ENCODE data around the gene CDCA7L. TPM values are rescaled to one million over a fixed set of nuclear protein-coding genes. Genes with fewer than 3 reads are reported as not detected.
"Not testable (repeated sequence)": the region's sequence is repeated elsewhere in the genome, so short reads cannot be mapped to it uniquely, and the experiment has no call there.

CDCA7L gene
- total RNA-seq, 2 experiments from 2014 or later, result 62.5 to 70.4 TPM

GRCh38 chr7:21941611-21942141 lies 4.0 kb downstream of the CDCA7L start:
- Mint-ChIP-seq H3K27ac (no peak overlapping the region), H3K4me1 (ENCODE audit: low read depth) (peaks cover 67% of the 10 kb centered on the region), H3K4me3 (no peak overlapping the region), H3K27me3 (peaks cover 3% of the 10 kb centered on the region), H3K9me3 (no peaks in the 10 kb centered on the region), H3K36me3 (peaks cover 19% of the 10 kb centered on the region)
- ChIA-PET CTCF (no interaction called here), POLR2A (no interaction called here)
- DNase-seq, result no peak
- intact Hi-C loops (cut with micrococcal nuclease), result loop anchor here (10.0 kb wide), 2 partner anchors 143 to 1073 kb away; partner anchors contain the start of gene HYCC1

- DNase-seq, result no peak
- no peaks in the 10 kb centered on the region for H3K27me3 Mint-ChIP-seq
- H3K4me3 Mint-ChIP-seq, result peak overlapping the region; percentile 23
- H3K27ac Mint-ChIP-seq, result peak overlapping the region; percentile 85
- no peaks in the 10 kb centered on the region for H3K9me3 Mint-ChIP-seq
- intact Hi-C loops (cut with micrococcal nuclease), result loop anchor here (1.0 to 10.0 kb wide), 8 partner anchors 145 to 1075 kb away; partner anchors contain the start of gene HYCC1
- ChIA-PET CTCF (interaction anchor here (1.0 to 1.4 kb wide), 2 partner anchors 11 to 61 kb away, joined by 3 to 4 read pairs; no protein-coding TSS in a partner anchor), POLR2A (interaction anchor here (0.6 to 1.7 kb wide), 3 partner anchors 25 to 1701 kb away, joined by 3 to 7 read pairs (median 4); no protein-coding TSS in a partner anchor)
- peaks cover 61% of the 10 kb centered on the region for H3K4me1 Mint-ChIP-seq (ENCODE audit: low read depth)
- H3K36me3 Mint-ChIP-seq, result peaks cover 24% of the 10 kb centered on the region
These were observed 5.8 kb downstream of the CDCA7L start for GRCh38 chr7:21939858-21940372.

GRCh38 chr7:21939136-21939857 lies 6.4 kb downstream of the CDCA7L start:
- CTCF ChIA-PET, result interaction anchor here (0.6 to 1.4 kb wide), 2 partner anchors 11 to 542 kb away, joined by 4 read pairs; no protein-coding TSS in a partner anchor

GRCh38 chr7:21938463-21938862 lies 7.2 kb downstream of the CDCA7L start:
- no peaks in the 10 kb centered on the region for H3K27me3 Mint-ChIP-seq
- peaks cover 31% of the 10 kb centered on the region for H3K36me3 Mint-ChIP-seq
- H3K4me3 Mint-ChIP-seq, result no peak overlapping the region
- intact Hi-C loops (cut with micrococcal nuclease), result loop anchor here (2.0 to 5.0 kb wide), 2 partner anchors 509 to 574 kb away; no protein-coding TSS in a partner anchor
- peaks cover 2% of the 10 kb centered on the region for H3K9me3 Mint-ChIP-seq
- ChIA-PET CTCF (interaction anchor here (0.6 kb wide), 1 partner anchor 541 kb away, joined by 4 read pairs; no protein-coding TSS in a partner anchor), POLR2A (interaction anchor here (1.0 to 1.7 kb wide), 2 partner anchors 145 to 600 kb away, joined by 3 to 4 read pairs; no protein-coding TSS in a partner anchor)
- no peak for DNase-seq
- peak overlapping the region; percentile 85 for H3K27ac Mint-ChIP-seq
- H3K4me1 Mint-ChIP-seq (ENCODE audit: low read depth), result peaks cover 58% of the 10 kb centered on the region

More at GRCh38 chr7:21939136-21939857, 6.4 kb downstream of the CDCA7L start:
- H3K4me3 Mint-ChIP-seq, result peak overlapping the region; percentile 23
- DNase-seq, result peak; percentile 82
- intact Hi-C loops (cut with micrococcal nuclease), result loop anchor here (1.0 to 5.0 kb wide), 6 partner anchors 508 to 946 kb away; no protein-coding TSS in a partner anchor
- H3K9me3 Mint-ChIP-seq, result peaks cover 2% of the 10 kb centered on the region
- no peaks in the 10 kb centered on the region for H3K27me3 Mint-ChIP-seq
- peaks cover 28% of the 10 kb centered on the region for H3K36me3 Mint-ChIP-seq
- POLR2A ChIA-PET, result interaction anchor here (0.6 to 1.7 kb wide), 4 partner anchors 25 to 1700 kb away, joined by 3 to 7 read pairs (median 4); no protein-coding TSS in a partner anchor
- H3K27ac Mint-ChIP-seq, result peak overlapping the region; percentile 85
- peaks cover 59% of the 10 kb centered on the region for H3K4me1 Mint-ChIP-seq (ENCODE audit: low read depth)

DNA sequence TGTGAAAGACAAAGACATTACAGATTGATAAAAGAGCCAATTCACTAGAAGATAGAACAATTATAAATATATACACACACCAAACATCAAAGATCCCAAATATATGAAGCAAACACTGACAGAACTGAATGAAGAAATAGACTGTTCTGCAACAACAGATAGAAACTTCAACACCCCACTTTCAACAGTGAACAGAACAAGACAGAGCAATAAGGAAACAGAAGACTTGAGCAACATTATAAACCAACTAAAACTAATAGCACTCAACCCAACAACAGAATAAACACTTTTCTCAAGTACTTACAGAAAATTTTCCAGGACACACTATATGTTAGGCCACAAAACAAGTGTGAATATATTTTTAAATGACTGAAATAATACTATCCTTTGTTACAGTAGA lies 10.9 kb downstream of the CDCA7L start:
- Mint-ChIP-seq H3K4me1 (ENCODE audit: low read depth) (peaks cover 30% of the 10 kb centered on the region), H3K36me3 (peaks cover 47% of the 10 kb centered on the region), H3K27me3 (peaks cover 4% of the 10 kb centered on the region), H3K9me3 (peaks cover 12% of the 10 kb centered on the region), H3K27ac (no peak overlapping the region), H3K4me3 (no peak overlapping the region)
- CTCF ChIA-PET, result no interaction called here
- POLR2A ChIA-PET, result no interaction called here
- no peak for DNase-seq
- intact Hi-C loops (cut with micrococcal nuclease), result loop anchor here (5.0 kb wide), 1 partner anchor 512 kb away; no protein-coding TSS in a partner anchor

- H3K27me3 Mint-ChIP-seq; POLR2A ChIA-PET; intact Hi-C loops (cut with micrococcal nuclease); H3K4me3 Mint-ChIP-seq; H3K27ac Mint-ChIP-seq; DNase-seq: not testable (repeated sequence)
- Mint-ChIP-seq H3K9me3 (peaks cover 23% of the 10 kb centered on the region), H3K36me3 (peaks cover 49% of the 10 kb centered on the region), H3K4me1 (ENCODE audit: low read depth) (peaks cover 17% of the 10 kb centered on the region)
- CTCF ChIA-PET, result interaction anchor here (0.7 kb wide), 1 partner anchor 1425 kb away, joined by 3 read pairs; no protein-coding TSS in a partner anchor
These were observed 12.4 kb downstream of the CDCA7L start for GRCh38 chr7:21933293-21933692.

DNA sequence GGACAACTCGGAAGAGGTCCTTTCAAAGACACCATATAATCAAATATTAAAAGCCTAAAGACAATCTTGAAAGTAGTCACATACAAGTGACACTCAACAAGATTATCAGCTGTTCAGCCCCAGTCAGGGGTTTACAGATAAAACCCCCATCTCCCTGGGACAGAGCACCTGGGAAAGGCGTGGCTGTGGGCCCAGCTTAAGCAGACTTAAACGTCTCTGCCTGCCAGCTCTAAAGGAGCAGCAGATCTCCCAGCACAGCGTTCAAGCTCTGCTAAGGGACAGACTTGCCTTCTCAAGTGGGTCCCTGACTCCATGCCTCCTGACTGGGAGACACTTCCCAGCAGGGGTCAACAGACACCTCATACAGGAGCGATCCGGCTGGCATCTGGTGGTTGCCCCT lies 18.0 kb downstream of the CDCA7L start:
- Mint-ChIP-seq H3K4me3 (no peak overlapping the region), H3K4me1 (ENCODE audit: low read depth) (peaks cover 8% of the 10 kb centered on the region), H3K9me3 (peaks cover 22% of the 10 kb centered on the region), H3K36me3 (peaks cover 32% of the 10 kb centered on the region), H3K27me3 (peaks cover 4% of the 10 kb centered on the region), H3K27ac (no peak overlapping the region)
- CTCF ChIA-PET, result no interaction called here
- no peak for DNase-seq
- POLR2A ChIA-PET, result no interaction called here
- intact Hi-C loops (cut with micrococcal nuclease), result no loop called here

GRCh38 chr7:21926448-21926847 lies 19.3 kb downstream of the CDCA7L start:
- H3K36me3 Mint-ChIP-seq, result peaks cover 28% of the 10 kb centered on the region
- H3K4me3 Mint-ChIP-seq, result no peak overlapping the region
- POLR2A ChIA-PET, result interaction anchor here (0.9 kb wide), 1 partner anchor 19 kb away, joined by 5 read pairs; the partner anchor contains the start of gene CDCA7L
- intact Hi-C loops (cut with micrococcal nuclease), result no loop called here
- peaks cover 8% of the 10 kb centered on the region for H3K4me1 Mint-ChIP-seq (ENCODE audit: low read depth)
- H3K9me3 Mint-ChIP-seq, result peaks cover 22% of the 10 kb centered on the region
- CTCF ChIA-PET, result interaction anchor here (1.1 kb wide), 1 partner anchor 74 kb away, joined by 3 read pairs; no protein-coding TSS in a partner anchor
- H3K27ac Mint-ChIP-seq, result no peak overlapping the region
- no peak for DNase-seq
- H3K27me3 Mint-ChIP-seq, result peaks cover 4% of the 10 kb centered on the region

DNA sequence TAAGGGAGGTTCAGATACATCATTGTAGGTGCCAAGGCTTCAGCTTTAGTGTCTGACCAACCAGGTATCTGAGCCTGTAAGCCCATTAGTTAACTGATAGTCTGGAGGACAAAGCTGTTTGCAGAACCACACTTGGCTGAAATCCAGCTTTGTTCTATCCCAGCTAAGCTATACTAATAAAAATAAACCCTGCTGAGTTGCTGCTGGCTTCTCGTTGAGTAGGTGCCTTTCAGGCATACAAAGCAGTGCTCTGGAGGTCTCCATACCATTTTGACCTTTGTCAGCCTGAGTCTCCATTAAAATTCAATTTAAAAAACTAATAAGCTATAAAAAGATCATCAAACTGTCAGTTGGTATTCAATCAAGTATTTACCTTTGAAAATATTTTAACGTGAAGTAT lies 22.0 kb downstream of the CDCA7L start:
- intact Hi-C loops (cut with micrococcal nuclease), result no loop called here
- peaks cover 15% of the 10 kb centered on the region for H3K36me3 Mint-ChIP-seq
- peaks cover 2% of the 10 kb centered on the region for H3K4me1 Mint-ChIP-seq (ENCODE audit: low read depth)
- no peak for DNase-seq
- H3K9me3 Mint-ChIP-seq, result peaks cover 3% of the 10 kb centered on the region
- ChIA-PET CTCF (no interaction called here), POLR2A (no interaction called here)
- no peak overlapping the region for H3K4me3 Mint-ChIP-seq
- H3K27ac Mint-ChIP-seq, result no peak overlapping the region
- H3K27me3 Mint-ChIP-seq, result no peaks in the 10 kb centered on the region

DNA sequence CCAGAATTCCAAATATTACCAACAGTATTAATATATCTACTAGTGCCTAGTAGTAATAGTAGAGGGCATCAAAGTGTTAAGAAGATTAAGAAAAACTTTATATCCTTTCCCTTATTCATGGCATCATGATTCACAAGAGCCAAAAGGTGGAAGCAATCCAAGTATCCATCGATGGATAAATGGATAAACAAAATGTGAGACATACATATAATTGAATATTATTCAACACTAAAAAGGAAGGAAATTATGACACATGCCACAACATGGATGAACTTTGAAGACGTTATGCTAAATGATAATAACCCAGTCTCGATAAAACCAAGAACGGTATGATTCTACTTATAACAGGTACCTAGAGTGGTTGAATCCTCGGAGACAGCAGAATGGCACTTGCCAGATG lies 23.1 kb downstream of the CDCA7L start:
- intact Hi-C loops (cut with micrococcal nuclease), result no loop called here
- DNase-seq, result no peak
- POLR2A ChIA-PET, result no interaction called here
- no peaks in the 10 kb centered on the region for H3K9me3 Mint-ChIP-seq
- H3K36me3 Mint-ChIP-seq, result peaks cover 8% of the 10 kb centered on the region
- CTCF ChIA-PET, result no interaction called here
- peaks cover 1% of the 10 kb centered on the region for H3K4me1 Mint-ChIP-seq (ENCODE audit: low read depth)
- H3K4me3 Mint-ChIP-seq, result no peak overlapping the region
- no peak overlapping the region for H3K27ac Mint-ChIP-seq
- no peaks in the 10 kb centered on the region for H3K27me3 Mint-ChIP-seq

- POLR2A ChIA-PET, result no interaction called here
These were observed 24.8 kb downstream of the CDCA7L start for GRCh38 chr7:21920936-21921335.

DNA sequence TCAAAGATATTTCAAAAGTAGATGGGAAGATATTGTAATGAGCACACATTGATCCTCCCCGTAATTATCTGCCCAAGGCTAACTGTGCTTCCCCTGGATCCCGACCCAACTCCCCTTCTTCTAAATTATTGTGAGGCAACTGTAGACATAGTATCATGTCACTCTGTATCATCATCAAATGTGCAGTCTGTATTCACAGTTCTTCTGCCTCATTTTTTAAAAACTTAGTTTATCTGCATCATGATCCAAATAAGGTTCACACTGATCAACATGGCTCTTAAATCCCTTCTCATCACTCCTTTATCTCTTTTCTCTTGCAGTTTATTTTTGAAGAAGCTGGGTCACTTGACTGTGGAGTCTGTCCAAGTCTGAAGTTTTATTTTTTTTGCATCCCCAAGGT lies 27.5 kb downstream of the CDCA7L start:
- ChIA-PET POLR2A (no interaction called here), CTCF (no interaction called here)
- intact Hi-C loops (cut with micrococcal nuclease), result no loop called here
- no peak overlapping the region for H3K27ac Mint-ChIP-seq
- no peak for DNase-seq
- peaks cover 31% of the 10 kb centered on the region for H3K36me3 Mint-ChIP-seq
- no peaks in the 10 kb centered on the region for H3K4me1 Mint-ChIP-seq (ENCODE audit: low read depth)
- H3K4me3 Mint-ChIP-seq, result no peak overlapping the region
- H3K27me3 Mint-ChIP-seq, result no peaks in the 10 kb centered on the region
- H3K9me3 Mint-ChIP-seq, result no peaks in the 10 kb centered on the region

More at GRCh38 chr7:21920936-21921335, 24.8 kb downstream of the CDCA7L start:
- no peaks in the 10 kb centered on the region for H3K9me3 Mint-ChIP-seq
- H3K27ac Mint-ChIP-seq, result no peak overlapping the region
- no peaks in the 10 kb centered on the region for H3K27me3 Mint-ChIP-seq
- no peak for DNase-seq
- CTCF ChIA-PET, result no interaction called here
- H3K36me3 Mint-ChIP-seq, result peaks cover 10% of the 10 kb centered on the region
- intact Hi-C loops (cut with micrococcal nuclease), result no loop called here
- H3K4me1 Mint-ChIP-seq (ENCODE audit: low read depth), result no peaks in the 10 kb centered on the region
- no peak overlapping the region for H3K4me3 Mint-ChIP-seq

All from activated CD4-positive, alpha-beta memory T cell treated with anti-CD3 and anti-CD28 coated beads for 36 hours (primary cell).